OCI-LY1 (cell line): ENCODE measurements around the gene ST6GALNAC3.

Experiments
- H2AFZ ChIP-seq: fragments of 200-600 bp; sonication (generic), shearing (Covaris generic); 2 replicates; pipeline ENCODE4 v1.6.0; 2014; ENCODE audit warnings: antibody characterized with exemption, mild to moderate bottlenecking, low read length
- H3F3A ChIP-seq: fragments of 200-600 bp; sonication (generic), shearing (Covaris generic); 2 replicates; pipeline ENCODE4 v1.6.0; 2014; ENCODE audit warnings: mild to moderate bottlenecking, antibody characterized with exemption, low read length, moderate library complexity; ENCODE audit not compliant: insufficient read depth
- H3K27ac ChIP-seq: fragments of 200-600 bp; sonication (generic); 2 replicates; pipeline ENCODE4 v1.5.1; 2014; ENCODE audit warnings: low read length, mixed run types, mild to moderate bottlenecking, low read depth; ENCODE audit not compliant: poor library complexity, severe bottlenecking
- H3K27me3 ChIP-seq: fragments of 200-600 bp; sonication (generic); 2 replicates; pipeline ENCODE4 v1.6.0; 2014; ENCODE audit warnings: antibody characterized with exemption, mild to moderate bottlenecking, low read length, moderate library complexity; ENCODE audit not compliant: insufficient read depth
- H3K36me3 ChIP-seq: fragments of 200-600 bp; sonication (generic); 2 replicates; pipeline ENCODE4 v1.6.1; 2014; ENCODE audit warnings: mild to moderate bottlenecking, antibody characterized with exemption, low read length, moderate library complexity, mixed read lengths; ENCODE audit not compliant: insufficient read depth
- H3K4me1 ChIP-seq: fragments of 200-600 bp; sonication (generic); 2 replicates; pipeline ENCODE4 v1.5.1; 2014; ENCODE audit warnings: mild to moderate bottlenecking, low read length, moderate library complexity; ENCODE audit not compliant: insufficient read depth, severe bottlenecking
- H3K4me2 ChIP-seq: fragments of 200-600 bp; sonication (generic), shearing (Covaris generic); 2 replicates; pipeline ENCODE4 v1.6.1; 2014; ENCODE audit warnings: low read length
- H3K4me3 ChIP-seq: fragments of 200-600 bp; sonication (generic); 2 replicates; pipeline ENCODE4 v1.5.1; 2014; ENCODE audit warnings: low read length, low read depth, mild to moderate bottlenecking, mixed read lengths; ENCODE audit not compliant: poor library complexity, severe bottlenecking
- H3K79me2 ChIP-seq: fragments of 200-600 bp; shearing (Covaris generic); 2 replicates; pipeline ENCODE4 v1.6.1; 2016; ENCODE audit warnings: mixed run types, low read length, mixed read lengths; ENCODE audit not compliant: insufficient read depth
- H3K9ac ChIP-seq: fragments of 200-600 bp; sonication (generic), shearing (Covaris generic); 2 replicates; pipeline ENCODE4 v1.6.1; 2014; ENCODE audit warnings: mild to moderate bottlenecking, low read length, mixed read lengths
- H3K9me2 ChIP-seq: fragments of 200-600 bp; sonication (generic), shearing (Covaris generic); 2 replicates; pipeline ENCODE4 v1.6.1; 2014; ENCODE audit warnings: low read depth, mild to moderate bottlenecking, low read length, mixed read lengths
- H3K9me3 ChIP-seq: fragments of 200-600 bp; shearing (Covaris generic); 2 replicates; pipeline ENCODE4 v1.6.1; 2014; ENCODE audit warnings: low read length, mixed read lengths
- H4K20me1 ChIP-seq: fragments of 200-600 bp; sonication (generic), shearing (Covaris generic); 2 replicates; pipeline ENCODE4 v1.6.0; 2016; ENCODE audit warnings: mild to moderate bottlenecking, low read length; ENCODE audit not compliant: insufficient read depth
- CTCF ChIP-seq: fragments of 200-600 bp; sonication (generic), shearing (Covaris generic); IDR thresholded peaks from 2 replicates; pipeline ENCODE4 v1.5.1; 2017; ENCODE audit warnings: mild to moderate bottlenecking, antibody characterized with exemption, low read length, moderate library complexity, mixed read lengths
- EZH2 ChIP-seq: fragments of 200-600 bp; sonication (generic), shearing (Covaris generic); IDR thresholded peaks from 2 replicates; pipeline ENCODE4 v1.8.0; 2017; ENCODE audit warnings: borderline replicate concordance, mixed run types, mild to moderate bottlenecking, antibody characterized with exemption, low read length, moderate library complexity, mixed read lengths

Gene ST6GALNAC3

GRCh38 chr1:76156987-76157386 is 82.4 kb downstream of the ST6GALNAC3 start:
- Histone ChIP-seq H3K27me3 (0 out of 2 replicates have a peak, but pooled peaks cover 3% of the 10 kb centered on the region), H3K4me2 (no peak overlapping the region), H4K20me1 (no peaks in the 10 kb centered on the region), H3K9me3 (no peaks in the 10 kb centered on the region), H3K9ac (no peak overlapping the region), H3K4me3 (no peak overlapping the region), H3K36me3 (no peaks in the 10 kb centered on the region), H3K9me2 (no peaks in the 10 kb centered on the region), H3K27ac (no peak overlapping the region), H2AFZ (no peak overlapping the region), H3F3A (no peaks in the 10 kb centered on the region), H3K4me1 (peaks cover 9% of the 10 kb centered on the region), H3K79me2 (no peaks in the 10 kb centered on the region)
- no peak for TF ChIP-seq EZH2
- no peak for TF ChIP-seq CTCF

- Histone ChIP-seq H3K79me2 (no peaks in the 10 kb centered on the region), H3K4me1 (peaks cover 9% of the 10 kb centered on the region), H3K4me2 (no peak overlapping the region)
Observed at GRCh38 chr1:76158126-76158525, 83.6 kb downstream of the ST6GALNAC3 start.

GRCh38 chr1:76160225-76160624 is 85.7 kb downstream of the ST6GALNAC3 start:
- H3K4me2 ChIP-seq: no peak overlapping the region
- no peaks in the 10 kb centered on the region for H3K4me1 ChIP-seq
- no peak overlapping the region for H3K9ac ChIP-seq
- H3K9me2 ChIP-seq: no peaks in the 10 kb centered on the region
- no peak overlapping the region for H3K27ac ChIP-seq
- 0 out of 2 replicates have a peak, but pooled peaks cover 3% of the 10 kb centered on the region for H3K27me3 ChIP-seq
- no peaks in the 10 kb centered on the region for H3K79me2 ChIP-seq
- no peaks in the 10 kb centered on the region for H3K36me3 ChIP-seq
- TF ChIP-seq CTCF (no peak), EZH2 (no peak)
- H3K9me3 ChIP-seq: no peaks in the 10 kb centered on the region
- H2AFZ ChIP-seq: no peak overlapping the region
- H3K4me3 ChIP-seq: no peak overlapping the region
- H3F3A ChIP-seq: no peaks in the 10 kb centered on the region
- H4K20me1 ChIP-seq: no peaks in the 10 kb centered on the region

More at GRCh38 chr1:76158126-76158525, 83.6 kb downstream of the ST6GALNAC3 start:
- Histone ChIP-seq H3F3A (no peaks in the 10 kb centered on the region), H4K20me1 (no peaks in the 10 kb centered on the region), H3K36me3 (no peaks in the 10 kb centered on the region), H3K9ac (no peak overlapping the region), H3K9me2 (no peaks in the 10 kb centered on the region), H3K27me3 (0 out of 2 replicates have a peak, but pooled peaks cover 3% of the 10 kb centered on the region), H3K9me3 (no peaks in the 10 kb centered on the region), H2AFZ (no peak overlapping the region), H3K27ac (no peak overlapping the region), H3K4me3 (no peak overlapping the region)
- TF ChIP-seq CTCF (no peak), EZH2 (no peak)
